ENCODE measurements around the gene SORCS2. TPM values are rescaled to one million over a fixed set of nuclear protein-coding genes. Genes with fewer than 3 reads are reported as not detected.

SORCS2 gene
- total RNA-seq, 3 donors from 2014 or later = 0.66 to 1.3 (median 0.80) TPM

- TF ChIP-seq CTCF (IDR thresholded peaks at IDR 0.05) = no peak
- TF ChIP-seq POLR2A (IDR thresholded peaks at IDR 0.05) = no peak
- TF ChIP-seq POLR2AphosphoS5 (IDR thresholded peaks at IDR 0.05) = no peak
- H3K27ac ChIP-seq = peak overlapping the region in 1 of 2 donors; percentile 19
These were observed 565.4 kb downstream of the SORCS2 start for GRCh38 chr4:7757501-7758471.

DNA sequence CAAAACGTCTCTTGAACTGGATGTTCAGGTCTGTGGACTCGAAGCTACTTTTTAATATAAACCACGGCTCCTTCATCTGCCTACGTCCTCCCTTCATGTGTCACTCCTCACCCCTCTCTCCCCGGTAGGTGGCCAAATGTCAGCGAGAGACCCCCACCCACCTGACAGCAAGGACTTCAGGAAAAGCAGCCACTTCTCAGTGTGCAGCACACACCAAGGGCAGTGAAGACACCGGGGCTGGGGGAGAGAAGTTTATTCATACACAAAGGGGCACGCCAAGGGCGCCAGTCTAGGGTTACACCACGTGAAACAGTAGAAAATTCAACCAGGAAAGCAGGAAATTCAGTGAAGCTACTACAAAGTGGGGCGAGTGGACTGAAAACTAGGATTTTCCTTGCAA is 566.1 kb downstream of the SORCS2 start:
- no peak for DNase-seq (ENCODE audit: low spot score in 2 of 2)
- TF ChIP-seq POLR2AphosphoS5 (IDR thresholded peaks at IDR 0.05) (no peak), CTCF (IDR thresholded peaks at IDR 0.05) (no peak), POLR2A (IDR thresholded peaks at IDR 0.05) (no peak)
- Histone ChIP-seq H3K4me1 (no peaks in the 10 kb centered on the region), H3K36me3 (no peaks in the 10 kb centered on the region), H3K4me3 (no peak overlapping the region), H3K27me3 (no peaks in the 10 kb centered on the region), H3K27ac (peak overlapping the region in 1 of 2 donors; percentile 19), H3K9me3 (no peaks in the 10 kb centered on the region)
- intact Hi-C loops (cut with DNase I; ENCODE audit: low total_unique reads) = no loop called here

More at GRCh38 chr4:7757501-7758471, 565.4 kb downstream of the SORCS2 start:
- intact Hi-C loops (cut with DNase I; ENCODE audit: low total_unique reads) = no loop called here
- Histone ChIP-seq H3K36me3 (no peaks in the 10 kb centered on the region), H3K4me3 (no peak overlapping the region), H3K4me1 (no peaks in the 10 kb centered on the region), H3K27me3 (no peaks in the 10 kb centered on the region), H3K9me3 (no peaks in the 10 kb centered on the region)
- DNase-seq (ENCODE audit: low spot score in 2 of 2) = no peak

- Histone ChIP-seq H3K4me3 (no peak overlapping the region), H3K27ac (no peak overlapping the region), H3K36me3 (no peaks in the 10 kb centered on the region), H3K9me3 (no peaks in the 10 kb centered on the region), H3K4me1 (no peaks in the 10 kb centered on the region), H3K27me3 (no peaks in the 10 kb centered on the region)
- intact Hi-C loops (cut with DNase I; ENCODE audit: low total_unique reads) = no loop called here
- TF ChIP-seq CTCF (IDR thresholded peaks at IDR 0.05) (no peak), POLR2AphosphoS5 (IDR thresholded peaks at IDR 0.05) (no peak), POLR2A (IDR thresholded peaks at IDR 0.05) (no peak)
- DNase-seq (ENCODE audit: low spot score in 2 of 2) = no peak
These were observed 566.9 kb downstream of the SORCS2 start for GRCh38 chr4:7759216-7759615.

DNA sequence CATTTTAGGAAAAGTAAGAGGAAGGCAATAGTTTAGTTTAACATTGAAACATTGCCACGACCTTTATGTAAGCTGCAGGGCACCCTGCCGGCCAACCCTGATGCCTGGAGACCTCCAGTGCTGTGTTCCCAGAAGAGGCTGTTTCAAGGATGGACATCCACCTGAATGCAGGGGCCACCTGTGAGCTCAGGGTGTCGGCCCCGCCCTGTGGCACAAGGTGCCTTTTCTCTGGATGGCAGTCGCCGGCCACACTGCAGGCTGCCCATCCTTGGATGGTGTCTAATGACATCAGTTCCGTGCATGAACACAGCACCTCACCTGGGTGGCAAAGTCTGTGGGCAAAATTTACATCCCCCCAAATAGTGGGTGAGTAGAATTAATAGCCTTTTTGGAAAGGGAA is 567.3 kb downstream of the SORCS2 start:
- H3K4me3 ChIP-seq = no peak overlapping the region
- H3K9me3 ChIP-seq = no peaks in the 10 kb centered on the region
- no peaks in the 10 kb centered on the region for H3K27me3 ChIP-seq
- DNase-seq (ENCODE audit: low spot score in 2 of 2) = no peak
- intact Hi-C loops (cut with DNase I; ENCODE audit: low total_unique reads) = no loop called here
- no peaks in the 10 kb centered on the region for H3K36me3 ChIP-seq
- H3K4me1 ChIP-seq = no peaks in the 10 kb centered on the region
- H3K27ac ChIP-seq = no peak overlapping the region
- TF ChIP-seq POLR2A (IDR thresholded peaks at IDR 0.05) (no peak), POLR2AphosphoS5 (IDR thresholded peaks at IDR 0.05) (no peak), CTCF (IDR thresholded peaks at IDR 0.05) (no peak)

DNA sequence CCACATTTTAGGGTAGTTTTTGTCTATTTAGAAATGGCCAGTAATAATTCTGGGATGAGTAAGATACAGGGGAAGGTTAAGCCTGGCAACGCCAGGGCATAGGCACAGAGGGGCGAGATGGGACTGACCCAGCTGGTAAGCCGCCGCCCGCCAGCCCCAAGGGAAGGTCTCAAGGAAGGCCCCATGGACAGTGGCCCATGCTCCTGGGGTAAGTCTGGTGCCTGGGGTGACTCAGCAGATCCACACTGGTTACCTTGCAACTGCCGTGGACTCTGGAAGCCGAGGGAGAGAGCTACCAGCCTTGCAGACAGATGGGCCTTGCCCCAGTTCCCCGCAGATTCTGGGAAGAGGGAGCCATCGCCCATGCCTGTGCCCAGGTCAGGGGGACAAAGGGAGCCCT is 567.9 kb downstream of the SORCS2 start:
- no peak for TF ChIP-seq CTCF (IDR thresholded peaks at IDR 0.05)
- TF ChIP-seq POLR2A (IDR thresholded peaks at IDR 0.05) = no peak
- no peak for TF ChIP-seq POLR2AphosphoS5 (IDR thresholded peaks at IDR 0.05)
- no peak for DNase-seq (ENCODE audit: low spot score in 2 of 2)
- Histone ChIP-seq H3K4me3 (no peak overlapping the region), H3K4me1 (no peaks in the 10 kb centered on the region), H3K27me3 (no peaks in the 10 kb centered on the region), H3K27ac (no peak overlapping the region), H3K9me3 (no peaks in the 10 kb centered on the region), H3K36me3 (no peaks in the 10 kb centered on the region)
- intact Hi-C loops (cut with DNase I; ENCODE audit: low total_unique reads) = no loop called here

Measured in breast epithelium (tissue), 4 donors.